HG02623 (cell line): ENCODE results near the gene ZEB1.

Experiments
- ATAC-seq: cut with Tn5 transposase; IDR thresholded peaks from one replicate; pipeline ENCODE4 v1.9.1; 2021; ENCODE audit warnings: moderate library complexity; ENCODE audit not compliant: unreplicated experiment

Gene ZEB1

GRCh38 chr10:31578181-31578852 lies 259.3 kb downstream of the ZEB1 start:
- ATAC-seq = no peak

- no peak for ATAC-seq
Measured at GRCh38 chr10:31578951-31579350, 259.9 kb downstream of the ZEB1 start.
